ENCODE data around the gene PDP2. TPM values are rescaled to one million over a fixed set of nuclear protein-coding genes. Genes with fewer than 3 reads are reported as not detected.

PDP2 gene
- total RNA-seq, 1 donor from 2014 or later = 2.2 TPM

Other genes starting within 250 kb of the PDP2 start
- 12.7 TPM for gene CMTM4, start 183.8 kb upstream of the PDP2 start, total RNA-seq
- gene DYNC1LI2, start 128.9 kb upstream of the PDP2 start, total RNA-seq = 80.6 TPM
- gene TERB1, start 78.9 kb upstream of the PDP2 start, total RNA-seq = not detected
- gene NAE1, start 49.5 kb upstream of the PDP2 start, total RNA-seq = 35.7 TPM
- gene CA7, start 36.1 kb upstream of the PDP2 start, total RNA-seq = not detected
- gene CDH16, start 38.4 kb downstream of the PDP2 start, total RNA-seq = not detected
- gene RRAD, start 45.0 kb downstream of the PDP2 start, total RNA-seq = 86.7 TPM
- gene CIAO2B, start 53.9 kb downstream of the PDP2 start, total RNA-seq = 114 TPM
- 103 TPM for gene CES2, start 55.0 kb downstream of the PDP2 start, total RNA-seq
- gene CES3, start 80.8 kb downstream of the PDP2 start, total RNA-seq = 1.6 TPM
- gene CES4A, start 108.1 kb downstream of the PDP2 start, total RNA-seq = 6.7 TPM
- 24.2 TPM for gene CBFB, start 148.6 kb downstream of the PDP2 start, total RNA-seq
- gene PHAF1, start 229.4 kb downstream of the PDP2 start, total RNA-seq = 10.7 TPM